Astrocyte (in vitro differentiated cells and primary cell): Measurements from ENCODE around the gene SUPT4H1. TPM values are rescaled to one million over a fixed set of nuclear protein-coding genes. Genes with fewer than 3 reads are reported as not detected.

Experiments used
- DNase-seq: peaks from one replicate; pipeline ENCODE4 v3.0.0-alpha.2; 2010; ENCODE audit warnings: low read depth
- FAIRE-seq: peaks from 2 replicates; lab custom pipeline; 2011; peaks lifted over from hg19 to GRCh38; lab: Jason Lieb, UNC
- H2AFZ ChIP-seq: 2 replicates; pipeline ENCODE4 v1.6.0; 2012; ENCODE audit warnings: low read depth, low read length, inconsistent platforms
- H3K27ac ChIP-seq: 2 replicates; pipeline ENCODE4 v1.5.1; 2011; ENCODE audit warnings: low read depth, low read length, inconsistent platforms
- H3K27me3 ChIP-seq: 2 replicates; pipeline ENCODE4 v1.6.0; 2011; ENCODE audit warnings: low read length, inconsistent platforms; ENCODE audit not compliant: insufficient read depth
- H3K36me3 ChIP-seq: 2 replicates; pipeline ENCODE4 v1.5.1; 2011; ENCODE audit warnings: low read length, inconsistent platforms; ENCODE audit not compliant: insufficient read depth
- H3K4me1 ChIP-seq: 2 replicates; pipeline ENCODE4 v1.5.1; 2011; ENCODE audit warnings: low read length, inconsistent platforms; ENCODE audit not compliant: insufficient read depth
- H3K4me2 ChIP-seq: 2 replicates; pipeline ENCODE4 v1.6.0; 2012; ENCODE audit warnings: low read length, inconsistent platforms
- H3K4me3 ChIP-seq: 2 replicates; pipeline ENCODE4 v1.5.1; 2011; ENCODE audit warnings: low read depth, mild to moderate bottlenecking, low read length, inconsistent platforms; ENCODE audit not compliant: insufficient read depth
- H3K79me2 ChIP-seq: 2 replicates; pipeline ENCODE4 v1.6.0; 2012; ENCODE audit warnings: mild to moderate bottlenecking, low read length, inconsistent platforms; ENCODE audit not compliant: insufficient read depth
- H3K9ac ChIP-seq: 2 replicates; pipeline ENCODE4 v1.6.0; 2012; ENCODE audit warnings: mild to moderate bottlenecking, low read length, inconsistent platforms
- H3K9me3 ChIP-seq: 2 replicates; pipeline ENCODE4 v1.5.1; 2012; ENCODE audit warnings: low read depth, mild to moderate bottlenecking, low read length, inconsistent platforms; ENCODE audit not compliant: insufficient read depth
- H4K20me1 ChIP-seq: 2 replicates; pipeline ENCODE4 v1.6.0; 2012; ENCODE audit warnings: low read length, inconsistent platforms; ENCODE audit not compliant: insufficient read depth
- H3K27ac Mint-ChIP-seq: one replicate; pipeline ENCODE4 v1.8.0; 2021; ENCODE audit warnings: mild to moderate bottlenecking, mixed read lengths; ENCODE audit not compliant: unreplicated experiment
- H3K27me3 Mint-ChIP-seq: one replicate; pipeline ENCODE4 v1.8.0; 2021; ENCODE audit warnings: low read depth, mixed read lengths; ENCODE audit not compliant: unreplicated experiment
- H3K36me3 Mint-ChIP-seq: one replicate; pipeline ENCODE4 v1.8.0; 2021; ENCODE audit warnings: low read depth, mixed read lengths; ENCODE audit not compliant: unreplicated experiment
- H3K4me1 Mint-ChIP-seq: one replicate; pipeline ENCODE4 v1.8.0; 2021; ENCODE audit warnings: low read depth, mixed read lengths; ENCODE audit not compliant: unreplicated experiment
- H3K4me3 Mint-ChIP-seq: one replicate; pipeline ENCODE4 v1.8.0; 2021; ENCODE audit warnings: mild to moderate bottlenecking, moderate library complexity, mixed read lengths; ENCODE audit not compliant: unreplicated experiment
- H3K9me3 Mint-ChIP-seq: one replicate; pipeline ENCODE4 v1.8.0; 2021; ENCODE audit warnings: mild to moderate bottlenecking, mixed read lengths; ENCODE audit not compliant: unreplicated experiment
- EZH2 ChIP-seq: IDR thresholded peaks from 2 replicates; pipeline ENCODE4 v1.6.1; 2012; ENCODE audit warnings: mild to moderate bottlenecking, low read length, inconsistent platforms; ENCODE audit not compliant: insufficient read depth
- total RNA-seq: library from RNA; stranded (reverse); gene quantifications from 2 replicates; pipeline ENCODE4 v1.2.1, GENCODE V29; 2021
- TF ChIP-seq, protein P1 (sequence below): IDR thresholded peaks from 2 replicates; pipeline ENCODE4 v1.5.1; 2011; ENCODE audit warnings: low read depth, mild to moderate bottlenecking, inconsistent platforms, low read length, moderate library complexity; ENCODE audit not compliant: insufficient read depth

The SUPT4H1 gene
- total RNA-seq, 1 donor from 2014 or later = 108 TPM

GRCh38 chr17:58396173-58396572 is 44.2 kb upstream of the SUPT4H1 start:
- no peak overlapping the region for H3K4me3 ChIP-seq
- Mint-ChIP-seq H3K4me1 (peaks cover 7% of the 10 kb centered on the region), H3K4me3 (no peak overlapping the region), H3K27ac (peak overlapping the region; percentile 48), H3K36me3 (no peaks in the 10 kb centered on the region), H3K9me3 (no peaks in the 10 kb centered on the region), H3K27me3 (peaks cover 16% of the 10 kb centered on the region)
- no peaks in the 10 kb centered on the region for H3K36me3 ChIP-seq
- H3K4me1 ChIP-seq = peaks cover 6% of the 10 kb centered on the region
- H3K9me3 ChIP-seq = no peaks in the 10 kb centered on the region
- no peaks in the 10 kb centered on the region for H3K79me2 ChIP-seq
- peaks cover 38% of the 10 kb centered on the region for H3K27me3 ChIP-seq
- H3K4me2 ChIP-seq = no peak overlapping the region
- H3K9ac ChIP-seq = no peak overlapping the region
- H4K20me1 ChIP-seq = no peaks in the 10 kb centered on the region
- DNase-seq = no peak
- no peak overlapping the region for H2AFZ ChIP-seq
- TF ChIP-seq, protein P1, sequence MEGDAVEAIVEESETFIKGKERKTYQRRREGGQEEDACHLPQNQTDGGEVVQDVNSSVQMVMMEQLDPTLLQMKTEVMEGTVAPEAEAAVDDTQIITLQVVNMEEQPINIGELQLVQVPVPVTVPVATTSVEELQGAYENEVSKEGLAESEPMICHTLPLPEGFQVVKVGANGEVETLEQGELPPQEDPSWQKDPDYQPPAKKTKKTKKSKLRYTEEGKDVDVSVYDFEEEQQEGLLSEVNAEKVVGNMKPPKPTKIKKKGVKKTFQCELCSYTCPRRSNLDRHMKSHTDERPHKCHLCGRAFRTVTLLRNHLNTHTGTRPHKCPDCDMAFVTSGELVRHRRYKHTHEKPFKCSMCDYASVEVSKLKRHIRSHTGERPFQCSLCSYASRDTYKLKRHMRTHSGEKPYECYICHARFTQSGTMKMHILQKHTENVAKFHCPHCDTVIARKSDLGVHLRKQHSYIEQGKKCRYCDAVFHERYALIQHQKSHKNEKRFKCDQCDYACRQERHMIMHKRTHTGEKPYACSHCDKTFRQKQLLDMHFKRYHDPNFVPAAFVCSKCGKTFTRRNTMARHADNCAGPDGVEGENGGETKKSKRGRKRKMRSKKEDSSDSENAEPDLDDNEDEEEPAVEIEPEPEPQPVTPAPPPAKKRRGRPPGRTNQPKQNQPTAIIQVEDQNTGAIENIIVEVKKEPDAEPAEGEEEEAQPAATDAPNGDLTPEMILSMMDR = no peak
- no peak for FAIRE-seq
- H3K27ac ChIP-seq = no peak overlapping the region

DNA sequence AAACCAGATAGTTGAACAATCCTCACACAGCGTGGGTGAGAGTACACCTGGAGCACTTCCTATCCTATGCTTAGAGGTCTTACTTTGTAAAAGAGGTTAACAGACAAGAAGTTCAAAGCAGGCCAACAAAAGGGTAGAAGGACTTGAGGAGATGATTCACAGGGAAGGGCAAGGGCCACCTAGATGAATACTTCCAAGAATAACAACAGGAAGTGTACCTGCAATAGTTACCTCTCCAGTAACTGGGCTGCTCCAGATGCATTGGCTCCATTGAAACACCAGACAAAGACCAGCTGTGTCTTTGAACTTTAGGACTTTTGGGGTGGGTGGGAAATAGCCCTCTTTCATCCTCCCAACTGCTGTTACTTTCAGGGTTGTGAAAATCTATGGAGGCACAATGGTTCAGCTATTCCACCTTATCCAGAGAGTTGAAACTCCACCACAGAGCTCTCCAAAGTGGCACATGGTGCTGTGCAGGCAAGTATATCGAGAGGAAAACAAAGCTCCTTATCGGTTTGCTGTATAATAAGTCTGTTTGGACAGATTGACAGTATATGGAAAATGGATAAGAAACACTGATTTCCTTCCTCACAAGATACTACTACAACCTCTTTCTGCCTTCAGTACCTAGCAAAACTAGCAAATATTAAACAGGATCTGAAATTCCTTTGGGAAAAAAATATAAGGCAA is 42.7 kb upstream of the SUPT4H1 start:
- peaks cover 36% of the 10 kb centered on the region for H3K27me3 ChIP-seq

More for the DNA sequence above, 42.7 kb upstream of the SUPT4H1 start:
- TF ChIP-seq, protein P1 = no peak
- no peak for TF ChIP-seq EZH2
- Histone ChIP-seq H3K9ac (no peak overlapping the region), H4K20me1 (no peaks in the 10 kb centered on the region), H2AFZ (no peak overlapping the region), H3K27ac (no peak overlapping the region), H3K4me2 (no peak overlapping the region), H3K9me3 (no peaks in the 10 kb centered on the region), H3K4me3 (no peak overlapping the region), H3K36me3 (no peaks in the 10 kb centered on the region), H3K79me2 (no peaks in the 10 kb centered on the region), H3K4me1 (peaks cover 6% of the 10 kb centered on the region)
- Mint-ChIP-seq H3K4me3 (no peak overlapping the region), H3K36me3 (no peaks in the 10 kb centered on the region), H3K4me1 (peaks cover 7% of the 10 kb centered on the region), H3K9me3 (no peaks in the 10 kb centered on the region), H3K27ac (no peak overlapping the region), H3K27me3 (peaks cover 18% of the 10 kb centered on the region)
- no peak for FAIRE-seq
- DNase-seq = no peak
